HL-60 (cell line): ENCODE measurements around the gene PLEKHD1.

Experiments
- CTCF ChIP-seq: IDR thresholded peaks from one replicate; pipeline ENCODE4 v1.5.1; 2011; ENCODE audit warnings: low read length, control low read depth, inconsistent platforms; ENCODE audit not compliant: insufficient read depth
- POLR2AphosphoS5 ChIP-seq: IDR thresholded peaks from 2 replicates; pipeline ENCODE4 v1.6.1; 2012; ENCODE audit warnings: low read depth
- REST ChIP-seq: IDR thresholded peaks from 2 replicates; pipeline ENCODE4 v1.6.1; 2012; ENCODE audit warnings: low read depth; ENCODE audit not compliant: insufficient replicate concordance
- SPI1 ChIP-seq: IDR thresholded peaks from 2 replicates; pipeline ENCODE4 v1.6.1; 2012; ENCODE audit warnings: low read depth, mild to moderate bottlenecking, borderline replicate concordance

GRCh38 chr14:69574263-69574953, 89.9 kb downstream of the PLEKHD1 start, which contains the start of gene CCDC177:
- TF ChIP-seq CTCF (peak; percentile 23), REST (no peak), SPI1 (no peak), POLR2AphosphoS5 (no peak)
